Bronchial smooth muscle cell (primary cell): Measurements from ENCODE around the gene SHCBP1L. TPM values are rescaled to one million over a fixed set of nuclear protein-coding genes. Genes with fewer than 3 reads are reported as not detected.

Experiments
- total RNA-seq: library from RNA; depleted of rRNA; stranded (reverse); fragments of >200 nt; gene quantifications from 2 replicates; pipeline ENCODE4 v1.2.1, GENCODE V29; 2014

SHCBP1L gene
- under 0.01 TPM in 1 of 2 replicates, not detected in the other for total RNA-seq

DNA sequence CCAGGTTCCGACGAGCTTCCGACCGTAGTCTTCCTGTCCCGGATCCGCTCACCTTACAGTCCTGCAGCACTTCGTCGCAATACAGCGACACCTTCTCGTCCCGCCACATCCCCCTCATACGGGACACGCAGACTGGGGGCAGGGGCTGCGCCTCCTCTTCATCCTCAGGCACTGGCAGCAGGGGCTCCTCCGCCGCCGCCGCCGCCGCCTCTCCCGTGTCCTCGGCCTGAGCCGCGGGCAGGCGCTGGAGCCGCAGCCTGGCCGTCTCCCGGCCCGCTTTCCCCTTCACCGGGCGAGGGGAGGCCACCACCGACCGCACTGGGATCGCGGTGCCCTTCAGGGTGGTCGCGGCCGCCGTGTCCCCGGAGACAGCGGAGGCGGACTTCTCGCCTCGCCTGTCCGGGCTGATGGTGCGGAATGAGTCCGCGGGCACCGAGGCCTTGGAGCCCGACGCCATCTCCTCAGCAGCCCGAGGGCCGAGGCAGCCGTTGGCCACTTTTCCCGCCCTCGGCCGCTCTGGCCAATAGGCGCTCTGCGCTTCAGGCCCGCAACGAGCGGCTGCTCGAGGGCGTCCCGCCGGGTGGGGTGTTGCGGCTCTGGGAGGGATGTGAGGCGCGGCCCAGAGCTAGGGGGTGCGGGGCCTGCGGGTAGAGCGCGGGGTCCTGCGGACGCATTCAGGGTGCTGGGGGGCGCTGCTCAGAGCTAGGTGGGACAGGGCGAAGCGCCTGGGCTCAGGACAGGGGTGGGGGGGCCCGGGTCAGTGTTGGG lies at the start of gene SHCBP1L:
Gene SHCBP1L, minus strand, starts transcription at position 490 of the 768 bp plus-strand sequence. Its CDS starts 33 bp downstream, at position 457.

Other genes with a start within 250 kb of the SHCBP1L start
- 3.0 and 3.2 TPM in 2 replicates for gene NPL, start 163.4 kb downstream of the SHCBP1L start, total RNA-seq
- 101 and 122 TPM in 2 replicates for gene DHX9, start 113.8 kb downstream of the SHCBP1L start, total RNA-seq
- gene LAMC1, start 70.3 kb upstream of the SHCBP1L start, total RNA-seq = 542 and 655 TPM in 2 replicates
- 5.0 and 8.5 TPM in 2 replicates for gene LAMC2, start 233.1 kb upstream of the SHCBP1L start, total RNA-seq